GM12878 (cell line): ENCODE measurements around the gene PARP2. TPM values are rescaled to one million over a fixed set of nuclear protein-coding genes. Genes with fewer than 3 reads are reported as not detected.

Source experiments
- ATF7 ChIP-seq: fragments of 450-650 bp; IDR thresholded peaks from 2 replicates; pipeline ENCODE4 v1.6.1; 2016; ENCODE audit warnings: low read depth, mild to moderate bottlenecking
- BMI1 ChIP-seq: fragments of 450-650 bp; IDR thresholded peaks from 2 replicates; pipeline ENCODE4 v1.6.1; 2016; ENCODE audit warnings: mild to moderate bottlenecking, moderate library complexity, borderline replicate concordance
- FOXM1 ChIP-seq: IDR thresholded peaks from 2 replicates; pipeline ENCODE4 v1.6.1; 2012; ENCODE audit warnings: low read depth, mild to moderate bottlenecking, inconsistent platforms, low read length, moderate library complexity
- PAX8 ChIP-seq: fragments of 450-650 bp; IDR thresholded peaks from 2 replicates; pipeline ENCODE4 v1.6.1; 2017; ENCODE audit warnings: mild to moderate bottlenecking, moderate library complexity
- POLR2AphosphoS5 ChIP-seq: IDR thresholded peaks from 2 replicates; pipeline ENCODE4 v1.6.1; 2011; ENCODE audit warnings: mild to moderate bottlenecking, low read length, inconsistent platforms
- SMARCA5 ChIP-seq: fragments of 450-650 bp; IDR thresholded peaks from 2 replicates; pipeline ENCODE4 v1.6.1; 2017; ENCODE audit warnings: mild to moderate bottlenecking
- SMC3 ChIP-seq: IDR thresholded peaks from 2 replicates; pipeline ENCODE4 v1.6.1; 2011; ENCODE audit warnings: low read length, improper control_type of control experiment, borderline replicate concordance
- SREBF1 ChIP-seq: IDR thresholded peaks from 2 replicates; pipeline ENCODE4 v1.6.1; 2012; ENCODE audit warnings: mild to moderate bottlenecking, low read length
- polyA plus RNA-seq, 11 experiments: library from polyadenylated mRNA; depleted of rRNA in 4 of 11; unstranded in 6 of 11; stranded (reverse) in 5 of 11; fragments of >200 nt; fragmentation: Nextera tagmentation in 4 of 11; fragmentation: Illumina TruSeq in 1 of 11; extraction: Ambion mirVana in 4 of 11; extraction: Trizol in 1 of 11; gene quantifications; 1 replicate in 1 of 11; 2 replicates in 10 of 11; pipeline versions ENCODE4 v1.2.1 to v1.2.3, GENCODE V29; 2011 to 2016; ENCODE audit warnings: inconsistent platforms in 2 of 11, missing spikeins in 2 of 11, low read depth in 1 of 11
- total RNA-seq, 4 experiments: library from RNA; depleted of rRNA in 3 of 4; stranded (reverse); fragments of >200 nt in 3 of 4; fragmentation: Illumina TruSeq in 1 of 4; extraction: Trizol in 1 of 4; gene quantifications; 2 replicates each; pipeline versions ENCODE4 v1.2.1 to v1.2.3, GENCODE V29; 2013 to 2021
- TF ChIP-seq, protein P1 (sequence below): IDR thresholded peaks from 2 replicates; pipeline ENCODE4 v1.6.1; 2011; ENCODE audit warnings: borderline replicate concordance, low read depth, mild to moderate bottlenecking, moderate library complexity, low read length; ENCODE audit not compliant: insufficient read depth, poor library complexity, severe bottlenecking
- TF ChIP-seq, protein P2 (sequence below): IDR thresholded peaks from 2 replicates; pipeline ENCODE4 v1.6.1; 2011; ENCODE audit warnings: mild to moderate bottlenecking, low read depth, low read length, moderate library complexity; ENCODE audit not compliant: insufficient replicate concordance
- TF ChIP-seq, protein P3 (sequence below): fragments of 450-650 bp; IDR thresholded peaks from 2 replicates; pipeline ENCODE4 v1.6.1; 2018; ENCODE audit warnings: mild to moderate bottlenecking, low read depth, moderate library complexity; ENCODE audit not compliant: partially characterized antibody

PARP2 gene
- total and polyA plus RNA-seq, 10 of the 15 experiments (the other 5 are each of a cell fraction or from before 2014, with no cell fraction given) = 26.7 to 75.4 (median 42.3) TPM

DNA sequence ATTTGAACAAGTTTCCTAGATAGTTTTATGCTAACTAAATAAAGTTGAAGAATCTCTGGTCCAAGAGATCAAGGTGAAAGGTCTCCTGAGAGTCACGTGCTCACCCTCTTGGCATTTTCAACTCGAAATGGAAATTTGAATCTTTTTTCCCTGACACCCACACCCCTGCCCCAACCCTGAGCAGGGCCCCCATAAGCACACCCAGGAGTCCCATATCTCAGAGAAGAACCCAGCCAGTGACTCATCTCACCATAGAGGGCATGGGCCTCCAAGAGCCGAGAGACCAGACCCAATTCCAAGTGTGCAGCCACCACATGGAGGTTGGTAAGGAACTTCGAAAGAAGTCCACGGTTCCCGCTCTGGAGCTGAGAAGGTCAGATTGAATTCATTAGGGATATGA, 37.2 kb downstream of the PARP2 start (continued):
- TF ChIP-seq ATF7 (no peak), SMC3 (no peak), SREBF1 (no peak), FOXM1 (no peak), POLR2AphosphoS5 (no peak), PAX8 (no peak), SMARCA5 (no peak), BMI1 (no peak)
- TF ChIP-seq, protein P1, sequence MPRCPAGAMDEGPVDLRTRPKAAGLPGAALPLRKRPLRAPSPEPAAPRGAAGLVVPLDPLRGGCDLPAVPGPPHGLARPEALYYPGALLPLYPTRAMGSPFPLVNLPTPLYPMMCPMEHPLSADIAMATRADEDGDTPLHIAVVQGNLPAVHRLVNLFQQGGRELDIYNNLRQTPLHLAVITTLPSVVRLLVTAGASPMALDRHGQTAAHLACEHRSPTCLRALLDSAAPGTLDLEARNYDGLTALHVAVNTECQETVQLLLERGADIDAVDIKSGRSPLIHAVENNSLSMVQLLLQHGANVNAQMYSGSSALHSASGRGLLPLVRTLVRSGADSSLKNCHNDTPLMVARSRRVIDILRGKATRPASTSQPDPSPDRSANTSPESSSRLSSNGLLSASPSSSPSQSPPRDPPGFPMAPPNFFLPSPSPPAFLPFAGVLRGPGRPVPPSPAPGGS = no peak
- TF ChIP-seq, protein P2, sequence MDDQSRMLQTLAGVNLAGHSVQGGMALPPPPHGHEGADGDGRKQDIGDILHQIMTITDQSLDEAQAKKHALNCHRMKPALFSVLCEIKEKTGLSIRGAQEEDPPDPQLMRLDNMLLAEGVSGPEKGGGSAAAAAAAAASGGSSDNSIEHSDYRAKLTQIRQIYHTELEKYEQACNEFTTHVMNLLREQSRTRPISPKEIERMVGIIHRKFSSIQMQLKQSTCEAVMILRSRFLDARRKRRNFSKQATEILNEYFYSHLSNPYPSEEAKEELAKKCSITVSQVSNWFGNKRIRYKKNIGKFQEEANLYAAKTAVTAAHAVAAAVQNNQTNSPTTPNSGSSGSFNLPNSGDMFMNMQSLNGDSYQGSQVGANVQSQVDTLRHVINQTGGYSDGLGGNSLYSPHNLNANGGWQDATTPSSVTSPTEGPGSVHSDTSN = no peak
- TF ChIP-seq, protein P3, sequence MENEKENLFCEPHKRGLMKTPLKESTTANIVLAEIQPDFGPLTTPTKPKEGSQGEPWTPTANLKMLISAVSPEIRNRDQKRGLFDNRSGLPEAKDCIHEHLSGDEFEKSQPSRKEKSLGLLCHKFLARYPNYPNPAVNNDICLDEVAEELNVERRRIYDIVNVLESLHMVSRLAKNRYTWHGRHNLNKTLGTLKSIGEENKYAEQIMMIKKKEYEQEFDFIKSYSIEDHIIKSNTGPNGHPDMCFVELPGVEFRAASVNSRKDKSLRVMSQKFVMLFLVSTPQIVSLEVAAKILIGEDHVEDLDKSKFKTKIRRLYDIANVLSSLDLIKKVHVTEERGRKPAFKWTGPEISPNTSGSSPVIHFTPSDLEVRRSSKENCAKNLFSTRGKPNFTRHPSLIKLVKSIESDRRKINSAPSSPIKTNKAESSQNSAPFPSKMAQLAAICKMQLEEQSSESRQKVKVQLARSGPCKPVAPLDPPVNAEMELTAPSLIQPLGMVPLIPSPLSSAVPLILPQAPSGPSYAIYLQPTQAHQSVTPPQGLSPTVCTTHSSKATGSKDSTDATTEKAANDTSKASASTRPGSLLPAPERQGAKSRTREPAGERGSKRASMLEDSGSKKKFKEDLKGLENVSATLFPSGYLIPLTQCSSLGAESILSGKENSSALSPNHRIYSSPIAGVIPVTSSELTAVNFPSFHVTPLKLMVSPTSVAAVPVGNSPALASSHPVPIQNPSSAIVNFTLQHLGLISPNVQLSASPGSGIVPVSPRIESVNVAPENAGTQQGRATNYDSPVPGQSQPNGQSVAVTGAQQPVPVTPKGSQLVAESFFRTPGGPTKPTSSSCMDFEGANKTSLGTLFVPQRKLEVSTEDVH = no peak
